CD4-positive, CD25-positive, alpha-beta regulatory T cell (primary cell): ENCODE measurements around the gene LIMK2. TPM values are rescaled to one million over a fixed set of nuclear protein-coding genes. Genes with fewer than 3 reads are reported as not detected.
"Not testable (repeated sequence)": the region's sequence is repeated elsewhere in the genome, so short reads cannot be mapped to it uniquely, and the experiment has no call there.

Experiments
- ATAC-seq, 2 donors: fragments of 150-1000 bp; cut with Tn5 transposase; one replicate each; pipeline ENCODE4 v1.10.0; 2021; ENCODE audit warnings: low read depth in 2 of 2, moderate number of reproducible peaks in 2 of 2, moderate library complexity in 1 of 2
- DNase-seq, 3 donors: peaks; one replicate each; pipeline versions ENCODE4 v3.0.0 to v3.0.0-alpha.2; 2012 to 2022; ENCODE audit warnings: mixed read lengths in 1 of 3
- H3K27ac ChIP-seq: one replicate; pipeline ENCODE4 v1.7.0; 2013; ENCODE audit warnings: mild to moderate bottlenecking, low read length; ENCODE audit not compliant: insufficient read depth, poor library complexity, severe bottlenecking
- H3K27me3 ChIP-seq: one replicate; pipeline ENCODE4 v1.7.0; 2013; ENCODE audit warnings: low read length; ENCODE audit not compliant: control insufficient read depth, insufficient read depth
- H3K36me3 ChIP-seq: one replicate; pipeline ENCODE4 v1.7.0; 2013; ENCODE audit warnings: mild to moderate bottlenecking, low read length, moderate library complexity; ENCODE audit not compliant: control insufficient read depth, insufficient read depth
- H3K4me1 ChIP-seq: 2 replicates; pipeline ENCODE4 v1.7.0; 2013; ENCODE audit warnings: mild to moderate bottlenecking, low read length; ENCODE audit not compliant: insufficient read depth, control insufficient read depth, poor library complexity, severe bottlenecking
- H3K4me3 ChIP-seq: one replicate; pipeline ENCODE4 v1.7.0; 2013; ENCODE audit warnings: low read depth, mild to moderate bottlenecking, low read length, moderate library complexity
- H3K9me3 ChIP-seq, 2 experiments: 1 replicate in 1 of 2; 2 replicates in 1 of 2; pipeline ENCODE4 v1.7.0; 2013; ENCODE audit warnings: low read length in 2 of 2, mild to moderate bottlenecking in 1 of 2, moderate library complexity in 1 of 2; ENCODE audit not compliant: control insufficient read depth in 2 of 2
- H3K27ac Mint-ChIP-seq, 3 donors: one replicate each; pipeline ENCODE4 v1.8.0; 2020 to 2022; ENCODE audit warnings: mild to moderate bottlenecking in 3 of 3, mixed read lengths in 3 of 3, moderate library complexity in 2 of 3
- H3K27me3 Mint-ChIP-seq: one replicate; pipeline ENCODE4 v1.8.0; 2022; ENCODE audit warnings: mild to moderate bottlenecking, mixed read lengths
- H3K36me3 Mint-ChIP-seq: one replicate; pipeline ENCODE4 v1.8.0; 2020; ENCODE audit warnings: mixed read lengths
- H3K4me1 Mint-ChIP-seq, 4 donors: one replicate each; pipeline ENCODE4 v1.8.0; 2020 to 2022; ENCODE audit warnings: mixed read lengths in 4 of 4, mild to moderate bottlenecking in 1 of 4
- H3K4me3 Mint-ChIP-seq, 4 donors: one replicate each; pipeline ENCODE4 v1.8.0; 2020 to 2022; ENCODE audit warnings: mild to moderate bottlenecking in 4 of 4, mixed read lengths in 4 of 4, moderate library complexity in 3 of 4
- H3K9me3 Mint-ChIP-seq, 7 donors: one replicate each; pipeline ENCODE4 v1.8.0; 2020 to 2022; ENCODE audit warnings: mixed read lengths in 7 of 7, mild to moderate bottlenecking in 3 of 7, moderate library complexity in 2 of 7
- polyA plus RNA-seq, 4 donors: library from polyadenylated mRNA; unstranded; fragments of 300-500 nt; fragmentation: Illumina TruSeq; gene quantifications; one replicate each; pipeline ENCODE4 v1.2.3, GENCODE V29; 2021
- total RNA-seq: library from RNA; stranded (reverse); gene quantifications from one replicate; pipeline ENCODE4 v1.2.3, GENCODE V29; 2022

LIMK2 gene
- total and polyA plus RNA-seq, 5 donors from 2014 or later: 22.4 to 42.4 (median 26.5) TPM

GRCh38 chr22:31179345-31179744 lies 32.8 kb upstream of the LIMK2 start:
- DNase-seq: no peak
- H3K27me3 ChIP-seq: no peaks in the 10 kb centered on the region
- peaks cover 23% of the 10 kb centered on the region for H3K36me3 ChIP-seq
- peaks cover 0 to 2% (median 0%) of the 10 kb centered on the region in 7 donors for H3K9me3 Mint-ChIP-seq
- H3K27ac ChIP-seq: no peak overlapping the region
- peak overlapping the region in 1 of 3 donors; percentile 20 for H3K27ac Mint-ChIP-seq
- no peak overlapping the region for H3K4me3 ChIP-seq
- H3K4me3 Mint-ChIP-seq: no peak overlapping the region
- no peak for ATAC-seq
- H3K4me1 Mint-ChIP-seq: peaks cover 0 to 31% (median 20%) of the 10 kb centered on the region in 4 donors
- H3K36me3 Mint-ChIP-seq: peaks cover 25% of the 10 kb centered on the region
- no peaks in the 10 kb centered on the region for H3K27me3 Mint-ChIP-seq
- H3K9me3 ChIP-seq: no peaks in the 10 kb centered on the region
- no peaks in the 10 kb centered on the region for H3K4me1 ChIP-seq

GRCh38 chr22:31184015-31184414 lies 28.1 kb upstream of the LIMK2 start:
- Mint-ChIP-seq H3K27ac (no peak overlapping the region), H3K27me3 (no peaks in the 10 kb centered on the region), H3K36me3 (peaks cover 22% of the 10 kb centered on the region), H3K4me1 (peaks cover 7 to 19% (median 8%) of the 10 kb centered on the region in 4 donors), H3K9me3 (peaks cover 0 to 2% (median 0%) of the 10 kb centered on the region in 7 donors), H3K4me3 (no peak overlapping the region)
- Histone ChIP-seq H3K4me3 (no peak overlapping the region), H3K9me3 (no peaks in the 10 kb centered on the region), H3K27ac (no peak overlapping the region), H3K4me1 (no peaks in the 10 kb centered on the region), H3K27me3 (no peaks in the 10 kb centered on the region), H3K36me3 (peaks cover 13% of the 10 kb centered on the region)
- DNase-seq (no peak), ATAC-seq (no peak)

- H3K4me3 ChIP-seq: no peak overlapping the region
- peaks cover 4 to 12% (median 6%) of the 10 kb centered on the region in 4 donors for H3K4me1 Mint-ChIP-seq
These were observed 27.0 kb upstream of the LIMK2 start for GRCh38 chr22:31185056-31185455.

GRCh38 chr22:31187627-31188026 lies 24.5 kb upstream of the LIMK2 start:
- no peaks in the 10 kb centered on the region for H3K9me3 Mint-ChIP-seq
- Histone ChIP-seq H3K36me3 (peaks cover 19% of the 10 kb centered on the region), H3K27me3 (no peaks in the 10 kb centered on the region), H3K9me3 (no peaks in the 10 kb centered on the region), H3K4me3 (no peak overlapping the region), H3K27ac (no peak overlapping the region), H3K4me1 (no peaks in the 10 kb centered on the region)
- no peak overlapping the region for H3K4me3 Mint-ChIP-seq
- H3K27me3 Mint-ChIP-seq: no peaks in the 10 kb centered on the region
- H3K27ac Mint-ChIP-seq: peak overlapping the region in 1 of 3 donors; percentile 90
- DNase-seq (no peak), ATAC-seq (no peak)
- peaks cover 4 to 13% (median 7%) of the 10 kb centered on the region in 4 donors for H3K4me1 Mint-ChIP-seq
- peaks cover 18% of the 10 kb centered on the region for H3K36me3 Mint-ChIP-seq

More at GRCh38 chr22:31185056-31185455, 27.0 kb upstream of the LIMK2 start:
- H3K27ac Mint-ChIP-seq: no peak overlapping the region
- H3K27me3 Mint-ChIP-seq: no peaks in the 10 kb centered on the region
- peaks cover 0 to 2% (median 0%) of the 10 kb centered on the region in 7 donors for H3K9me3 Mint-ChIP-seq
- H3K4me3 Mint-ChIP-seq: no peak overlapping the region
- no peaks in the 10 kb centered on the region for H3K9me3 ChIP-seq
- no peak for DNase-seq
- H3K4me1 ChIP-seq: no peaks in the 10 kb centered on the region
- no peaks in the 10 kb centered on the region for H3K27me3 ChIP-seq
- peaks cover 24% of the 10 kb centered on the region for H3K36me3 Mint-ChIP-seq
- H3K27ac ChIP-seq: no peak overlapping the region
- ATAC-seq: no peak
- H3K36me3 ChIP-seq: peaks cover 17% of the 10 kb centered on the region

GRCh38 chr22:31192513-31192912 lies 19.6 kb upstream of the LIMK2 start:
- H3K4me3 Mint-ChIP-seq: no peak overlapping the region
- peaks cover 28% of the 10 kb centered on the region for H3K36me3 Mint-ChIP-seq
- ATAC-seq: no peak
- no peak overlapping the region for H3K4me3 ChIP-seq
- H3K27me3 Mint-ChIP-seq: no peaks in the 10 kb centered on the region
- H3K4me1 Mint-ChIP-seq: peaks cover 4 to 13% (median 4%) of the 10 kb centered on the region in 4 donors
- no peak overlapping the region for H3K27ac ChIP-seq
- no peaks in the 10 kb centered on the region for H3K4me1 ChIP-seq
- no peaks in the 10 kb centered on the region for H3K9me3 Mint-ChIP-seq
- peak overlapping the region in 2 of 3 donors; percentile 18 to 47 for H3K27ac Mint-ChIP-seq
- DNase-seq: no peak
- H3K36me3 ChIP-seq: peaks cover 37% of the 10 kb centered on the region
- H3K27me3 ChIP-seq: no peaks in the 10 kb centered on the region
- no peaks in the 10 kb centered on the region for H3K9me3 ChIP-seq

GRCh38 chr22:31193092-31193491 lies 19.0 kb upstream of the LIMK2 start:
- Histone ChIP-seq H3K27ac (no peak overlapping the region), H3K4me3 (no peak overlapping the region), H3K4me1 (no peaks in the 10 kb centered on the region), H3K36me3 (peaks cover 40% of the 10 kb centered on the region), H3K27me3 (no peaks in the 10 kb centered on the region), H3K9me3 (no peaks in the 10 kb centered on the region)
- H3K27ac Mint-ChIP-seq: no peak overlapping the region
- H3K4me1 Mint-ChIP-seq: peaks cover 0 to 8% (median 4%) of the 10 kb centered on the region in 4 donors
- H3K36me3 Mint-ChIP-seq: peaks cover 23% of the 10 kb centered on the region
- no peaks in the 10 kb centered on the region for H3K9me3 Mint-ChIP-seq
- DNase-seq: no peak
- no peak for ATAC-seq
- H3K4me3 Mint-ChIP-seq: no peak overlapping the region
- no peaks in the 10 kb centered on the region for H3K27me3 Mint-ChIP-seq

GRCh38 chr22:31194681-31195080 lies 17.4 kb upstream of the LIMK2 start:
- H3K27ac Mint-ChIP-seq, H3K9me3 Mint-ChIP-seq, H3K27me3 ChIP-seq, H3K27ac ChIP-seq, ATAC-seq, H3K9me3 ChIP-seq, H3K4me3 Mint-ChIP-seq, H3K4me1 ChIP-seq, H3K4me3 ChIP-seq, DNase-seq, H3K27me3 Mint-ChIP-seq: not testable (repeated sequence)
- H3K36me3 ChIP-seq: peaks cover 42% of the 10 kb centered on the region
- Mint-ChIP-seq H3K4me1 (peaks cover 0 to 15% (median 4%) of the 10 kb centered on the region in 4 donors), H3K36me3 (peaks cover 27% of the 10 kb centered on the region)

- Histone ChIP-seq H3K36me3 (peaks cover 41% of the 10 kb centered on the region), H3K4me1 (peaks cover 4% of the 10 kb centered on the region), H3K9me3 (no peaks in the 10 kb centered on the region), H3K4me3 (no peak overlapping the region), H3K27me3 (no peaks in the 10 kb centered on the region), H3K27ac (no peak overlapping the region)
- H3K4me1 Mint-ChIP-seq: peaks cover 5 to 12% (median 10%) of the 10 kb centered on the region in 4 donors
- peaks cover 25% of the 10 kb centered on the region for H3K36me3 Mint-ChIP-seq
- ATAC-seq: no peak
- no peak for DNase-seq
- no peaks in the 10 kb centered on the region for H3K27me3 Mint-ChIP-seq
- no peak overlapping the region for H3K27ac Mint-ChIP-seq
- H3K9me3 Mint-ChIP-seq: no peaks in the 10 kb centered on the region
- H3K4me3 Mint-ChIP-seq: no peak overlapping the region
These were observed 12.9 kb upstream of the LIMK2 start for GRCh38 chr22:31199187-31199586.
